ENCODE results near the gene USP4.
"Not testable (repeated sequence)": the region's sequence is repeated elsewhere in the genome, so short reads cannot be mapped to it uniquely, and the experiment has no call there.

Gene USP4

DNA sequence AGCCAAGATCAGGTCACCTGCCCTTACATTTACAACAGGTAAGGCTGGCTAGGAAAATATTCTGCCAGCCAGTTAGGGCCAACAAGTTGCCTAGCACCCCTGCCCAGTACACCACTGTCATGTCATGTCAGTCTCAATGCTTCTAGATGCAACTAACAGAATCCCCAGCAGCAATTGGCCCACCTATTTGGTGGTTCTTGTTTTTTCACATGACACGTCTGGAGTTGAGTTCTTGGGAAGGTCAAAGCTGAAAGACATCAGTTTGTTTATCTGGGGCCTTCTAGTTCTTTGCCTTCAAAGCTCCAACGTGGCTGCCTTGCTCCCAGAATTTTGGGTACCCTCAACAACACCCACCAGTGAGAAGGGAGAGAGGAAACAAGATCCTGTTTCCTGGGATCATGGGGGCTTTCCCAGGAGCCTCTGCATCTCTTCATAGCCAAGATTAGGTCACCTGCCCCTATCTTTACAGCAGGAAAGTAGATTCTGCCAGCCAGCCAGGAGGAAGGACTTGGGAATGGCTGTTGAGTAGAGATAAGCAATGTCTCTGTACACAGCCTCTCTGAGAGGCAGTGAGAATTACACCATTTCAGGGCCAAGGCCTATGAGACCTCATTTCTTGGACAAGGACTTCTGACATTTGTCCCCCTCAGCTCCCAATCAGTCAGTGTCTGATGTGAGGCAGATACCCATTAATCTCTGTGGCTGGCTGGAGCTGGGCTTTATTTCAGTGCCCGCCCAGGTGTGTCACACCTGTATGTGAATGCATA, 9.7 kb upstream of the USP4 start:
- no peak for DNase-seq (ENCODE audit: low read depth)

DNA sequence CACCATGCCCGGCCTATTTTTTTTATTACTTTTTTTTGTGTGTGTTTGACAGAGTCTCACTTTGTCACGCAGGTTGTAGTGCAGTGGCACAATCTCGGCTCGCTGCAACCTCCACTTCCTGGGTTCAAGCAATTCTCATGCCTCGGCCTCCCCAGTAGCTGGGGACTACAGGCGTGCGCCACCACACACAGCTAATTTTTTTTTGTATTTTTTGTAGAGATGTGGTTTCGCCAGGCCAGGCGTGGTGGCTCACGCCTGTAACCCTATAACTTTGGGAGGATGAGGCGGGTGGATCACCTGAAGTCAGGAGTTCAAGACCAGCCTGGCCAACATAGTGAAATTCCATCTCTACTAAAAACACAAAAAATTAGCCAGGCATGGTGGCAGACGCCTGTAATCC, 8.5 kb upstream of the USP4 start:
- DNase-seq (ENCODE audit: low read depth) = not testable (repeated sequence)

DNA sequence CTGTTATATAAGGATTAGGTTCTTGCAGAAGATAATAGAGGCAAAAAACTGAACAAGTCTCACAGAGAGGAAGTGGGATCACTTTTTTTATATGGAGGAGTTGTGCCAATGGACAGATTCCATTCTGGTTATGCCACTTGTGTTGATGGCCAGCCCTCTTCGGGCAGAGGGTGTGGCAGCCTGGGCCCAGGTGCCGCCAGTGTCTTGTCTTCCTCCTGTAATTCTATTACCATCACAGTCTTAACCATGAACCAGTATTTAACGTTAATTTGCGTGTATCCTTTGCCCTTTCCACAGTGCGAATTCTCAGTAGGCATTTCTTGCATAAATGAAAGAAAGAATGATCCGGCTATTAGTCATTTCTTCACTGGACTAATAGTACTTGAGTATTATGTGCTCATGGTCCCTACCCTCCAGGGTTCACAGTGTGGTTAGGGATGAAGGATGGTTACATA, 7.0 kb upstream of the USP4 start:
- no peak for DNase-seq (ENCODE audit: low read depth)

DNA sequence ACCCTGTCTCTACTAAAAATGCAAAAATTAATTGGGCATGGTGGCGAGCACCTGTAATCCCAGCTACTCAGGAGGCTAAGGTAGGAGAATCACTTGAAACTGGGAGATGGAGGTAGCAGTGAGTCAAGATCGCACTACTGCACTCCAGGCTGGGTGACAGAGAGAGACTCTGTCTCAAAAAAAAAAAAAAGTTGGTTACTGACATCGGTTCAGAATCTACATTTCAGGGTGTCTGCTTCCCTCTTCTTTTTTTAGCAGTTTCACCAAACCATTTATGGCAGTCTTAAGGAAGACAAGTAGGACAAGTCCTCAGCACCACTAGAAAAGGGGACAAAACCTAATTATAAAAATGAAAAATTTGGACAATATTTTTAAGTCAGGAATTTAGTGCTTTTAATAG, 3.3 kb upstream of the USP4 start:
- no peak for DNase-seq (ENCODE audit: low read depth)

GRCh38 chr3:49341996-49342395, 2.1 kb upstream of the USP4 start:
- no peak for DNase-seq (ENCODE audit: low read depth)

GRCh38 chr3:49339581-49339940, 292 bp downstream of the USP4 start:
- no peak for DNase-seq (ENCODE audit: low read depth)

DNA sequence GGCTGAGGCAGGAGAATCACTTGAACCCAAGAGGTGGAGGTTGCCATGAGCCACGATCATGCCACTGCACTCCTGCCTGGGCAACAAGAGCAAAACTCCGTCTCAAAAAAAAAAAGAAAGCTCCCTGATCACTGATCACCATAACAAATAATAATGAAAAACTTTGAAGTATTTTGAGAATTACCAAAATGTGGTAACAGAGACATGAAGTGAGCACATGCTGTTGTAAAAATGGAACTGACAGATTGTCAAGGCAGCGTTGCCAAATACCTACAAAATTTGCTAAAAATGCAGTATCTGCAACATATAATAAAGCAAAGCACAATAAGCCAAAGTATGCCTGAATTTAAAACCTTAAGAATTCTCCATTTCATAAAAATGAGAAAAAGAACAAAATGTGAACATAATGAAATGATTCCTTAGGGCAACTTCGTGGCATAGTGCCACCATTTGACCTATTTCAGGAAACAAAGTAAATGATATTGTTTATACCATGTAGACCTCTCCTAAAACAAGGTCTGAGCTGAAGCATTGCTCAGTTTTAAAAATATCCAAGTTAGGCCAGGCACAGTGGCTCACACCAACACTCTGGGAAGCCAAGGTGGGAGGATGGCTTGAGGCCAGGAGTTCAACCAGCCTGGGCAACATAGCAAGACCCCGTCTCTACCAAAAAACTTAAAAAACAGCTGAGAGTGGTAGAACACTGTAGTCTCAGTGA, 5.8 kb downstream of the USP4 start:
- no peak for DNase-seq (ENCODE audit: low read depth)

GRCh38 chr3:49333091-49333490, 6.8 kb downstream of the USP4 start:
- no peak for DNase-seq (ENCODE audit: low read depth)

- DNase-seq (ENCODE audit: low read depth) = no peak
Observed at GRCh38 chr3:49329186-49329585, 10.7 kb downstream of the USP4 start.

DNA sequence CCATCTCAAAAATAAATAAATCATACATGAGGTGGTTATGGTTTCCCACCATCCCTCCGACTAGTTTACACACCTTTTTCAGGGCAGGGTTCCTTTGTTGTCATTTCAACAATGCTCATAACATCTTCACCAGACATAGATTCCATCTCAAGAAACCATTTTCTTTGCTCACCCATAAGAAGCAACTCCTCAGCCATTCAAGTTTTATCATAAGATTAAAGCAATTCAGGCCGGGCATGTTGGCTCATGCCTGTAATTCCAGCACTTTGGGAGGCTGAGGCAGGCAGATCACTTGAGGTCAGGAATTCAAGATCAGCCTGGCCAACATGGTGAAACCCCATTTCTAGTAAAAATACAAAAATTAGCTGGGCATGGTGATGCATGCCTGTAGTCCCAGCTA, 11.5 kb downstream of the USP4 start:
- not testable (repeated sequence) for DNase-seq (ENCODE audit: low read depth)

DNA sequence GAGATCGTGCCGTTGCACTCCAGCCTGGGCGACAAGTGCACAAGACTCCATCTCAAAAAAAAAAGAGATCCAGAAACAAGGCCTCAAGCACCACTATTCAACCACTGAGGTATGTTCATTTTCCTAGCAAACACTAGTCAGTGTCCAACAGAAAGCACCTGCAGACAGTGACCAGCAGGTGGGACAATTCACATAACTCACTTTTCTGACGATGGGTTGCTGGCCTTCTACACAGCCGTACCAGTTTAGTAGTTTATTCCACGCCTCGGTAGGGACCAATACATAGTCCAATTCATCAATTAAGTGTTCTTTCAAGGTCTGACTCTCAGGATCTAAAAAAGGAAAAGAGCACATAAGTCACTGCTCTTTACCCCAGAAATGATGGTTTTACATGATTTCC, 12.4 kb downstream of the USP4 start:
- DNase-seq (ENCODE audit: low read depth) = no peak

GRCh38 chr3:49324768-49325167, 15.1 kb downstream of the USP4 start:
- no peak for DNase-seq (ENCODE audit: low read depth)

GRCh38 chr3:49316696-49317457, 23.0 kb downstream of the USP4 start:
- no peak for DNase-seq (ENCODE audit: low read depth)

GRCh38 chr3:49313896-49314688, 25.8 kb downstream of the USP4 start:
- DNase-seq (ENCODE audit: low read depth) = no peak

- no peak for DNase-seq (ENCODE audit: low read depth)
Observed at GRCh38 chr3:49311283-49311682, 28.6 kb downstream of the USP4 start.

DNA sequence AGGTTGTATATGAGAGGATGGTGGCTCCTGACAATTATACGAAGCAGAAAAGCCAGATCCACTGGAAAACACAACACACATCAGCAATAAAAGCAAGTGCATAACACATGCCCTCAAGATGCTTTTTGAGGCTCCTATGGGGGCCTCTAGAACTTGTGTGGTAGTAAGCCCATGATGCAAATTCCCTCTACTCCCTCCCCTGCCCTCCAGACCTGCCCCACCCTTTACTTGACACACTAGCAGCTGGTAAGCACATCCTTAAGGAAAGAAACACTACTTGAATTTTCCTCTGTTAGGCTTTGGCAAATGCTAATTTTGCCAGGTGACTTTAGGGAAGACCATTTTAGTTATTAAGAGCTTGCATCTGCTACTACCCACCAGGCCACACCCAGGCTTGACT, 29.2 kb downstream of the USP4 start:
- DNase-seq (ENCODE audit: low read depth) = no peak

- no peak for DNase-seq (ENCODE audit: low read depth)
Observed at GRCh38 chr3:49305608-49306007, 34.2 kb downstream of the USP4 start.

DNA sequence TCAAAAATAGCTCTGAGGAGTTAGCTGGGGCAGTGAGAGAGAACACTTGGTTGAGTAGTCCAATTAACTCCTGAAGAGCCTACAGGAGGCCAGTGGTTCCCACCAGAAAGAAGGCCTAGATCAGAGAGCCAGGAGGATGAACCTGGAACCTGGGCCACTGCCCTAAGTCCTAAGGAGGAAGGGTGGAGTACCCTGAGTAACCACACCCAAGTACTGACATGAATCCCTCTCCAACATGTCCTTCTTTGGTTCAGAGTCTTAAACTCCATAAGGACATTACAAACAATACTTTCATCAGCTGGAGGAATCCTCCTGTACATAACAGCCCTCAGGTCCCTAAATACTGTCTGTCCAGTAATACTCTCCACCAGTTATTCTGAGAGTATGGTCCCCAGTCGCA, 37.2 kb downstream of the USP4 start:
- no peak for DNase-seq (ENCODE audit: low read depth)

GRCh38 chr3:49300595-49300994, 39.3 kb downstream of the USP4 start:
- DNase-seq (ENCODE audit: low read depth) = no peak

GRCh38 chr3:49298511-49298910, 41.3 kb downstream of the USP4 start:
- no peak for DNase-seq (ENCODE audit: low read depth)

DNA sequence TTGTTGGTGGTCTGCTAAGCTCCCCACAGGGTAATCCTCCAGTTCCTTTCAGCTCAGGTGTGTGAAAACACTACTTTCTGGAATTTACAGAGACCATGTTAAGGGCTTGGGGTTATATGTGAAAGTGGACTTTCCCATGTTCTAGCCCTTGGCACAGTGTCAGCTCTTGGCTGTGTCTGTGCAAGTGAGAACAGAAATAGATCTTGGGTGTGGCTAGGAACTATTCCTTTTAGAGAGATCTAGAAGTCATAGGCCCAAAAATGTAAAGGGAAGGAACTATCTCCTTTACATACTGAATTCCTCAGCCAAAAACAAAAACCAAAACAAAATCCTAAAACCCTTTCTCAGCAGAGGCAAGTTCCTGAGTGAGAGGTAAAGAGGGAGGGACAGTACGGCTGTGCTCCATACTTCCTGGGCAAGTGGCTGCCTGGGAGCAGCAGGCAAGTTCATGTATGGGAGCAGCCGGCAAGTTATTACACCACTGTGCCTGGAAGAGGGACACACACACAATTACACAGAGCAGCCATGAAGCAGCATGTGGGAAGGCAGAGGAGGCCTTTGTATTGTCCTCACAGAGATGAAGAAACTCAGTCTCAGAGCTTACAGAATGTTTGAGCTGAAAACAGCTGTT, 43.0 kb downstream of the USP4 start:
- DNase-seq (ENCODE audit: low read depth) = no peak

Data from stimulated activated CD8-positive, alpha-beta memory T cell treated with anti-CD3 and anti-CD28 coated beads, Interleukin-15, amount 100 ng/mL, for 1 hour (primary cell).